Measurements from ENCODE around the gene ERG. TPM values are rescaled to one million over a fixed set of nuclear protein-coding genes. Genes with fewer than 3 reads are reported as not detected.

Gene ERG
- total and polyA plus RNA-seq, 2 of the 13 experiments (the other 11 are each of a cell fraction or from before 2014, with no cell fraction given), result not detected

DNA sequence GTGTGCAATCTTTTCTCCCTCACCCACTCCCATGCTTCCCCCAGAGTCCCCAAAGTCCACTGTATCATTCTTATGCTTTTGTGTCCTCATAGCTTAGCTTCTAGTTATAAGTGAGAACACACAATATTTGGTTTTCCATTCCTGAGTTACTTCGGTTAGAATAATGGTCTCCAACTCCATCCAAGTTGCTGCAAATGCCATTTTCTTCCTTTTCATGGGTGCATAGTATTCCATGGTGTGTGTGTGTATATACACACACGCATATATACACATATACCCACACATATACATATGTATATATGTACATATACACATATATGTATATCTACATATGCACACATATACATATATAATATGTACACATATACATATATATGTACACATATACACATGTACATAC lies 69.3 kb downstream of the ERG start:
- no peak overlapping the region for H3K4me2 ChIP-seq (ENCODE audit: low read depth, low read length)
- H3K36me3 ChIP-seq (replicated peaks in 1 of 2; ENCODE audit: control insufficient read depth in 1 of 2, insufficient read depth in 2 of 2, low read length in 2 of 2), result no peaks in the 10 kb centered on the region
- H2AFZ ChIP-seq (ENCODE audit: low read length), result no peak overlapping the region
- H3K27ac ChIP-seq (ENCODE audit: extremely low read length, insufficient read depth, low read length), result no peak overlapping the region
- ATAC-seq, result no peak
- 24% methylated on average over 2 of the region's 2 CpGs for WGBS (ENCODE audit: low lambda C conversion rate)
- H3K79me2 ChIP-seq (ENCODE audit: insufficient read depth, low read length), result no peaks in the 10 kb centered on the region
- H3K27me3 ChIP-seq (ENCODE audit: control insufficient read depth in 1 of 2, insufficient read depth in 2 of 2, low read length in 2 of 2), result peaks cover 0 to 6% of the 10 kb centered on the region in 2 experiments; a peak in 1 of 5 replicates
- no TSS peak for BruUV-seq (replicated peaks)
- ChIA-PET POLR2A (no interaction called here), CTCF (ENCODE audit: low intra/inter-chr PET ratio, low total read pairs) (no interaction called here)
- no peak for TF ChIP-seq PRPF4 (IDR thresholded peaks at IDR 0.05; ENCODE audit: low read depth, low read length, poor library complexity, severe bottlenecking)
- TF ChIP-seq SETDB1 (CRISPR knock-in tag; IDR thresholded peaks at IDR 0.05; ENCODE audit: borderline replicate concordance), result no peak
- no peak for TF ChIP-seq SNAPC2 (CRISPR knock-in tag; IDR thresholded peaks at IDR 0.05)
- TF ChIP-seq ZBTB20 (CRISPR knock-in tag; IDR thresholded peaks at IDR 0.05; ENCODE audit: borderline replicate concordance, low read depth), result no peak
- TF ChIP-seq ZNF121 (CRISPR knock-in tag; IDR thresholded peaks at IDR 0.05), result no peak
- TF ChIP-seq ZNF589 (CRISPR knock-in tag; conservative IDR thresholded peaks at IDR 0.05), result no peak
- TF ChIP-seq, protein P1, sequence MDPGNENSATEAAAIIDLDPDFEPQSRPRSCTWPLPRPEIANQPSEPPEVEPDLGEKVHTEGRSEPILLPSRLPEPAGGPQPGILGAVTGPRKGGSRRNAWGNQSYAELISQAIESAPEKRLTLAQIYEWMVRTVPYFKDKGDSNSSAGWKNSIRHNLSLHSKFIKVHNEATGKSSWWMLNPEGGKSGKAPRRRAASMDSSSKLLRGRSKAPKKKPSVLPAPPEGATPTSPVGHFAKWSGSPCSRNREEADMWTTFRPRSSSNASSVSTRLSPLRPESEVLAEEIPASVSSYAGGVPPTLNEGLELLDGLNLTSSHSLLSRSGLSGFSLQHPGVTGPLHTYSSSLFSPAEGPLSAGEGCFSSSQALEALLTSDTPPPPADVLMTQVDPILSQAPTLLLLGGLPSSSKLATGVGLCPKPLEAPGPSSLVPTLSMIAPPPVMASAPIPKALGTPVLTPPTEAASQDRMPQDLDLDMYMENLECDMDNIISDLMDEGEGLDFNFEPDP (CRISPR knock-in tag; conservative IDR thresholded peaks at IDR 0.05), result no peak
- TF ChIP-seq ZNF773 (CRISPR knock-in tag; IDR thresholded peaks at IDR 0.05; ENCODE audit: borderline replicate concordance), result no peak
- no peak for TF ChIP-seq ZNF850 (CRISPR knock-in tag; conservative IDR thresholded peaks at IDR 0.05)
- TF ChIP-seq GPN1 (CRISPR knock-in tag; IDR thresholded peaks at IDR 0.05; ENCODE audit: borderline replicate concordance), result no peak
- no peak for TF ChIP-seq RARG (CRISPR knock-in tag; IDR thresholded peaks at IDR 0.05; ENCODE audit: low read depth)
- no peak for TF ChIP-seq NCOA5 (CRISPR knock-in tag; IDR thresholded peaks at IDR 0.05)
- no peak for TF ChIP-seq ZNF556 (CRISPR knock-in tag; IDR thresholded peaks at IDR 0.05; ENCODE audit: borderline replicate concordance)
- TF ChIP-seq TCF12 (IDR thresholded peaks at IDR 0.05), result no peak
- no peak for TF ChIP-seq TCF12 (CRISPR knock-in tag; IDR thresholded peaks at IDR 0.05)
- no peak for TF ChIP-seq RARA (CRISPR knock-in tag; IDR thresholded peaks at IDR 0.05)
- no peak for TF ChIP-seq SP140L (CRISPR knock-in tag; IDR thresholded peaks at IDR 0.05; ENCODE audit: borderline replicate concordance)
- TF ChIP-seq KLF15 (CRISPR knock-in tag; IDR thresholded peaks at IDR 0.05; ENCODE audit: borderline replicate concordance), result no peak
- DNase-seq (ENCODE audit: low spot score), result no peak
- in situ Hi-C loops (cut with HindIII; ENCODE audit: extremely low pct_ligation_motif_present, low pct_unique_long_range_greater_than_20kb) (no loop called here), intact Hi-C loops (cut with micrococcal nuclease; ENCODE audit: unreplicated experiment) (no loop called here)
- H3K9ac ChIP-seq (ENCODE audit: insufficient read depth, low read depth, low read length), result no peak overlapping the region
- H3K4me3 ChIP-seq (replicated peaks in 1 of 3; ENCODE audit: insufficient read depth in 1 of 3, low read depth in 2 of 3, low read length in 3 of 3), result no peak overlapping the region
- no peaks in the 10 kb centered on the region for H4K20me1 ChIP-seq (ENCODE audit: insufficient read depth, low read length)
- H3K9me3 ChIP-seq (ENCODE audit: low read length), result no peaks in the 10 kb centered on the region
- FAIRE-seq, result no peak
- no peaks in the 10 kb centered on the region for H3K4me1 ChIP-seq (ENCODE audit: insufficient read depth, low read length)

All from HepG2 (cell line).